DND-41 (cell line): ENCODE data around the gene CELA2B.
"Not testable (repeated sequence)": the region's sequence is repeated elsewhere in the genome, so short reads cannot be mapped to it uniquely, and the experiment has no call there.

Source experiments
- ATAC-seq: fragments of 200-7000 bp; cut with Tn5 transposase; 3 replicates; pipeline ENCODE4 v1.9.1; 2021; ENCODE audit warnings: low read depth; ENCODE audit not compliant: insufficient read depth
- DNase-seq: peaks from one replicate; pipeline ENCODE4 v3.0.0-alpha.2; 2020
- H2AFZ ChIP-seq: 2 replicates; pipeline ENCODE4 v1.6.0; 2012; ENCODE audit warnings: low read depth, low read length
- H3K27ac ChIP-seq: 2 replicates; pipeline ENCODE4 v1.5.1; 2012; ENCODE audit warnings: low read length, inconsistent platforms
- H3K27me3 ChIP-seq: fragments of 200-600 bp; sonication (generic); 2 replicates; pipeline ENCODE4 v1.6.0; 2012; ENCODE audit warnings: low read length, mild to moderate bottlenecking, inconsistent platforms; ENCODE audit not compliant: insufficient read depth, poor library complexity
- H3K36me3 ChIP-seq: 2 replicates; pipeline ENCODE4 v1.5.1; 2012; ENCODE audit warnings: low read length, inconsistent platforms; ENCODE audit not compliant: insufficient read depth
- H3K4me1 ChIP-seq: 2 replicates; pipeline ENCODE4 v1.5.1; 2012; ENCODE audit warnings: mild to moderate bottlenecking, low read length; ENCODE audit not compliant: insufficient read depth
- H3K4me2 ChIP-seq: 2 replicates; pipeline ENCODE4 v1.6.0; 2012; ENCODE audit warnings: mild to moderate bottlenecking, moderate library complexity, low read length, inconsistent platforms; ENCODE audit not compliant: insufficient read depth
- H3K4me3 ChIP-seq, 2 experiments: fragments of 200-600 bp in 1 of 2; shearing (Covaris generic) in 1 of 2; 2 replicates each; pipeline ENCODE4 v1.5.1; 2012 to 2016; ENCODE audit warnings: inconsistent platforms in 2 of 2, low read length in 2 of 2, mild to moderate bottlenecking in 2 of 2, low read depth in 1 of 2, moderate library complexity in 1 of 2
- H3K79me2 ChIP-seq: 2 replicates; pipeline ENCODE4 v1.6.0; 2012; ENCODE audit warnings: low read length, inconsistent platforms; ENCODE audit not compliant: insufficient read depth
- H3K9ac ChIP-seq: 2 replicates; pipeline ENCODE4 v1.6.0; 2012; ENCODE audit warnings: low read depth, mild to moderate bottlenecking, inconsistent platforms, low read length, moderate library complexity
- H3K9me3 ChIP-seq: 2 replicates; pipeline ENCODE4 v1.5.1; 2012; ENCODE audit warnings: low read length, moderate library complexity, mild to moderate bottlenecking, inconsistent platforms; ENCODE audit not compliant: insufficient read depth, severe bottlenecking
- H4K20me1 ChIP-seq: 2 replicates; pipeline ENCODE4 v1.6.0; 2012; ENCODE audit warnings: low read length; ENCODE audit not compliant: insufficient read depth
- CTCF ChIP-seq: IDR thresholded peaks from 2 replicates; pipeline ENCODE4 v1.5.1; 2012; ENCODE audit warnings: borderline replicate concordance, low read length, moderate library complexity, mild to moderate bottlenecking; ENCODE audit not compliant: poor library complexity, severe bottlenecking; ENCODE audit errors: extremely low read depth
- EZH2 ChIP-seq: IDR thresholded peaks from 3 replicates; pipeline ENCODE4 v1.6.1; 2012; ENCODE audit warnings: borderline replicate concordance, low read depth, mild to moderate bottlenecking, moderate library complexity, low read length, inconsistent platforms; ENCODE audit not compliant: severe bottlenecking

CELA2B gene

GRCh38 chr1:15457585-15457984, 18.3 kb upstream of the CELA2B start:
- no peak for ATAC-seq
- H3K4me1 ChIP-seq: no peaks in the 10 kb centered on the region
- no peaks in the 10 kb centered on the region for H3K36me3 ChIP-seq
- no peak overlapping the region for H3K27ac ChIP-seq
- no peaks in the 10 kb centered on the region for H3K27me3 ChIP-seq
- no peaks in the 10 kb centered on the region for H4K20me1 ChIP-seq
- no peak overlapping the region for H3K4me2 ChIP-seq
- no peak for TF ChIP-seq EZH2
- no peak for TF ChIP-seq CTCF
- no peak for DNase-seq
- no peak overlapping the region for H3K4me3 ChIP-seq
- H2AFZ ChIP-seq: no peak overlapping the region
- H3K9ac ChIP-seq: no peak overlapping the region
- H3K79me2 ChIP-seq: no peaks in the 10 kb centered on the region
- no peaks in the 10 kb centered on the region for H3K9me3 ChIP-seq

DNA sequence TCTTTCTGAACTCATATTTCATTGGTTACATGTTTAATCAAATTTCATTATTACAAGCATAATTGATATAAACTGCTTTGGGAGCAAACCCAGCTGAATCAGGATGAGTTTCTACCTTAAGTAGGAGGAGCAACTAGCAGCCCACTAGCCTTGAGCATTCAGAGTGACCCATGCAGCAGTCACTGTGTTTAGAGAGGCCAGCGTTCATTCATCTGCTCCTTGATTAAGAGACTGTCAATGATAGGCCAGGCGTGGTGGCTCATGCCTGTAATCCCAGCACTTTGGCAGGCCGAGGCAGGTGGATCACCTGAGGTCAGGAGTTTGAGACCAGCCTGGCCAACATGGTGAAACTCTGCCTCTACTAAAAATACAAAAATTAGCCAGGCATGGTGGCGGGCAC, 17.5 kb upstream of the CELA2B start:
- ATAC-seq, H2AFZ ChIP-seq, H3K4me3 ChIP-seq, DNase-seq, H3K9me3 ChIP-seq, H4K20me1 ChIP-seq, H3K4me2 ChIP-seq, H3K9ac ChIP-seq, H3K27ac ChIP-seq, H3K4me1 ChIP-seq, H3K79me2 ChIP-seq, H3K36me3 ChIP-seq, H3K27me3 ChIP-seq: not testable (repeated sequence)

- Histone ChIP-seq H3K27me3 (no peaks in the 10 kb centered on the region), H3K9me3 (no peaks in the 10 kb centered on the region), H3K4me2 (no peak overlapping the region), H2AFZ (no peak overlapping the region), H3K79me2 (no peaks in the 10 kb centered on the region), H3K4me3 (no peak overlapping the region), H3K9ac (no peak overlapping the region), H3K4me1 (no peaks in the 10 kb centered on the region), H3K36me3 (no peaks in the 10 kb centered on the region), H3K27ac (no peak overlapping the region), H4K20me1 (no peaks in the 10 kb centered on the region)
- ATAC-seq: no peak
- TF ChIP-seq CTCF: no peak
- no peak for TF ChIP-seq EZH2
- DNase-seq: no peak
Observed at GRCh38 chr1:15459771-15460707, 15.9 kb upstream of the CELA2B start.

DNA sequence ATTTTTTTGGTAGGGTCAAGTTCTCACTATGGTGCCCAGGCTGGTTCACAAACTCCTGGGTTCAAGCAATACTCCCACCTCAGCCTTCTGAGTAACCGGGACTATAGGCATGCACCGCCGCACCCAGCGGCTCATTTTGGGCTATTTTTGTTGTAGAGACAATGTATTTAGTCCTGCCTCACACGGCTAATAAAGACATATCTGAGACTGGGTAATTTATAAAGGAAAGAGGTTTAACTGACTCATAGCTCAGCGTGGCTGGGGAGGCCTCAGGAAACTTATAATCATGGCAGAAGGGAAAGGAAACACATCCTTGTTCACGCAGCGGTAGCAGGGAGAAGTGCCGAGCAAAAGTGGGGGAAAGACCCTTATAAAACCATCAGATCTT, 15.2 kb upstream of the CELA2B start:
- no peaks in the 10 kb centered on the region for H3K4me1 ChIP-seq
- TF ChIP-seq CTCF: no peak
- no peak for TF ChIP-seq EZH2
- H3K4me3 ChIP-seq: no peak overlapping the region
- no peak overlapping the region for H3K9ac ChIP-seq
- no peak overlapping the region for H3K27ac ChIP-seq
- no peaks in the 10 kb centered on the region for H3K9me3 ChIP-seq
- H3K36me3 ChIP-seq: no peaks in the 10 kb centered on the region
- no peaks in the 10 kb centered on the region for H3K27me3 ChIP-seq
- no peaks in the 10 kb centered on the region for H3K79me2 ChIP-seq
- no peaks in the 10 kb centered on the region for H4K20me1 ChIP-seq
- H2AFZ ChIP-seq: no peak overlapping the region
- DNase-seq (no peak), ATAC-seq (no peak)
- no peak overlapping the region for H3K4me2 ChIP-seq

DNA sequence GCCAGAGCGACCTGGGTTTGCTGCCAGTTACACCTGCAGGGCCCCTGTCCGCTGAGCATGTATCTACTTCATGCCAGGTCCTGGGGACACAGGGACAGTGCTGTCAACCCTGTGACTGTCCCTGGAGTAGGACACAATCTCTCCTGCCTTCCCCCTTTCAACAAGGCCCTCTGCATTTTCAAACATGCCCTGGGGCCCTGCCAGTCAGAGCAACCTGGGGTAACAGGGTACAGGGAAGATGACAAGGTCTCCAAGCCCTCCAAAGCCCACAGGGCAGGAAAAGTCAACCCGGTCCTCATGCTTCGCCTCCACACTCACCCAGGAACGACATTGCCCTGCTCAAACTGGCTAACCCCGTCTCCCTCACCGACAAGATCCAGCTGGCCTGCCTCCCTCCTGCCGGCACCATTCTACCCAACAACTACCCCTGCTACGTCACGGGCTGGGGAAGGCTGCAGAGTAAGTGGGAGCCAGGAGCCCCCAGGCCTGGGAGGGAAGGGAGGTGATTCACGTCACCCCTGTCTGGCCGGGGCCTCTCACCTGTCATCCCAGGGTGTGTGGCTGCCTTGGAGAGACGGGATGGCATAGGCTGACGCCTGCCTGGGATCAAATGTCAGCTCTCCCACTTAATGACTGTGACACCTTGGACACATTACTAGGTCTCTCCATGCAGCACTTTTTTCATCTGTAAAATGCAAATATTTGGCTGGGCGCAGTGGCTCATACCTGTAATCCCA, 12.7 kb upstream of the CELA2B start:
- not testable (repeated sequence) for ATAC-seq, H3K4me2 ChIP-seq, DNase-seq, H3K9me3 ChIP-seq, H3K27ac ChIP-seq, H3K9ac ChIP-seq, H3K36me3 ChIP-seq, H2AFZ ChIP-seq, H3K4me1 ChIP-seq, H3K4me3 ChIP-seq, H3K79me2 ChIP-seq, H3K27me3 ChIP-seq, H4K20me1 ChIP-seq
